ENCODE data around the gene ABI1. TPM values are rescaled to one million over a fixed set of nuclear protein-coding genes. Genes with fewer than 3 reads are reported as not detected.

ABI1 gene
- total and polyA plus RNA-seq, 2 donors (not counting 3 experiments of a cell fraction or from before 2014, with no cell fraction given) = 58.8 to 59.1 TPM

- no peak overlapping the region for H2AFZ ChIP-seq (ENCODE audit: low read depth, low read length)
- no peak overlapping the region for H3K4me3 ChIP-seq (replicated peaks in 1 of 3; ENCODE audit: insufficient read depth in 1 of 3, low read depth in 1 of 3, low read length in 3 of 3)
Measured at GRCh38 chr10:26780793-26781601, 79.8 kb downstream of the ABI1 start.

GRCh38 chr10:26780106-26780792, 80.5 kb downstream of the ABI1 start:
- Histone ChIP-seq H3K79me2 (ENCODE audit: control insufficient read depth, insufficient read depth, low read length) (peaks cover 82% of the 10 kb centered on the region), H3K27me3 (ENCODE audit: control insufficient read depth in 2 of 2, insufficient read depth in 2 of 2, low read length in 2 of 2) (no peaks in the 10 kb centered on the region), H4K20me1 (replicated peaks; ENCODE audit: control insufficient read depth, extremely low read depth, insufficient read depth, low read length) (peaks cover 10% of the 10 kb centered on the region), H3K9me1 (replicated peaks; ENCODE audit: control insufficient read depth, extremely low read depth, insufficient read depth, low read length) (no peaks in the 10 kb centered on the region), H3K4me1 (ENCODE audit: control insufficient read depth, extremely low read depth, insufficient read depth, low read length) (no peaks in the 10 kb centered on the region), H3K27ac (ENCODE audit: insufficient read depth, low read depth, low read length) (no peak overlapping the region), H3K9ac (replicated peaks; ENCODE audit: extremely low read depth, insufficient read depth, low read length) (no peak overlapping the region), H3K36me3 (ENCODE audit: control insufficient read depth in 2 of 2, extremely low read depth in 1 of 2, insufficient read depth in 2 of 2, low read length in 2 of 2) (no peaks in the 10 kb centered on the region), H2AFZ (ENCODE audit: low read depth, low read length) (no peak overlapping the region), H3K4me3 (replicated peaks in 1 of 3; ENCODE audit: insufficient read depth in 1 of 3, low read depth in 1 of 3, low read length in 3 of 3) (no peak overlapping the region), H3K9me3 (replicated peaks; ENCODE audit: control insufficient read depth, insufficient read depth, low read length) (no peaks in the 10 kb centered on the region), H3K4me2 (ENCODE audit: insufficient read depth, low read length) (no peak overlapping the region)
- POLR2A ChIA-PET = no interaction called here
- dilution Hi-C loops (cut with MboI; ENCODE audit: extremely low pct_ligation_motif_present, low sequenced_read_pairs) (no loop called here), intact Hi-C loops (cut with micrococcal nuclease) (no loop called here)
- CTCF ChIA-PET = interaction anchor here (0.6 to 1.4 kb wide), 2 partner anchors 13 to 96 kb away, joined by 3 to 4 read pairs; no protein-coding TSS in a partner anchor
- DNase-seq (ENCODE audit: low read depth, low spot score) (no peak), FAIRE-seq (no peak)
- TF ChIP-seq POLR2A (IDR thresholded peaks at IDR 0.05; ENCODE audit: low read depth, low read length) (no peak), CTCF (IDR thresholded peaks at IDR 0.05; ENCODE audit: extremely low read depth in 1 of 2, insufficient read depth in 1 of 2, low read depth in 1 of 2, low read length in 2 of 2) (no peak), MYC (IDR thresholded peaks at IDR 0.05; ENCODE audit: low read depth, low read length) (no peak), GATA2 (IDR thresholded peaks at IDR 0.05; ENCODE audit: insufficient read depth, insufficient read length, low read depth, low read length) (no peak), FOS (IDR thresholded peaks at IDR 0.05; ENCODE audit: borderline replicate concordance, insufficient read depth, low read length) (no peak)
- BruUV-seq (replicated peaks) = no TSS peak

More at GRCh38 chr10:26780793-26781601, 79.8 kb downstream of the ABI1 start:
- no peak for FAIRE-seq
- DNase-seq (ENCODE audit: low read depth, low spot score) = no peak
- BruUV-seq (replicated peaks) = no TSS peak
- H3K27ac ChIP-seq (ENCODE audit: insufficient read depth, low read depth, low read length) = no peak overlapping the region
- ChIA-PET POLR2A (no interaction called here), CTCF (interaction anchor here (0.6 to 1.8 kb wide), 3 partner anchors 12 to 96 kb away, joined by 3 to 4 read pairs (median 4); no protein-coding TSS in a partner anchor)
- H3K9ac ChIP-seq (replicated peaks; ENCODE audit: extremely low read depth, insufficient read depth, low read length) = no peak overlapping the region
- peak; percentile 19 for TF ChIP-seq FOS (IDR thresholded peaks at IDR 0.05; ENCODE audit: borderline replicate concordance, insufficient read depth, low read length)
- TF ChIP-seq EZH2 (IDR thresholded peaks at IDR 0.05; ENCODE audit: borderline replicate concordance, low read depth, low read length, severe bottlenecking) = no peak
- no peak for TF ChIP-seq JUN (IDR thresholded peaks at IDR 0.05; ENCODE audit: borderline replicate concordance, insufficient read depth, insufficient read length, low read depth)
- H3K9me3 ChIP-seq (replicated peaks; ENCODE audit: control insufficient read depth, insufficient read depth, low read length) = no peaks in the 10 kb centered on the region
- no peaks in the 10 kb centered on the region for H3K4me1 ChIP-seq (ENCODE audit: control insufficient read depth, extremely low read depth, insufficient read depth, low read length)
- H3K27me3 ChIP-seq (ENCODE audit: control insufficient read depth in 2 of 2, insufficient read depth in 2 of 2, low read length in 2 of 2) = no peaks in the 10 kb centered on the region
- H3K36me3 ChIP-seq (ENCODE audit: control insufficient read depth in 2 of 2, extremely low read depth in 1 of 2, insufficient read depth in 2 of 2, low read length in 2 of 2) = no peaks in the 10 kb centered on the region
- no peaks in the 10 kb centered on the region for H3K9me1 ChIP-seq (replicated peaks; ENCODE audit: control insufficient read depth, extremely low read depth, insufficient read depth, low read length)
- H3K79me2 ChIP-seq (ENCODE audit: control insufficient read depth, insufficient read depth, low read length) = peaks cover 80% of the 10 kb centered on the region
- dilution Hi-C loops (cut with MboI; ENCODE audit: extremely low pct_ligation_motif_present, low sequenced_read_pairs) = no loop called here
- H4K20me1 ChIP-seq (replicated peaks; ENCODE audit: control insufficient read depth, extremely low read depth, insufficient read depth, low read length) = peaks cover 10% of the 10 kb centered on the region
- intact Hi-C loops (cut with micrococcal nuclease) = no loop called here
- H3K4me2 ChIP-seq (ENCODE audit: insufficient read depth, low read length) = no peak overlapping the region
